ENCODE data around the gene LRP1B.
"Not testable (repeated sequence)": the region's sequence is repeated elsewhere in the genome, so short reads cannot be mapped to it uniquely, and the experiment has no call there.

Gene LRP1B

DNA sequence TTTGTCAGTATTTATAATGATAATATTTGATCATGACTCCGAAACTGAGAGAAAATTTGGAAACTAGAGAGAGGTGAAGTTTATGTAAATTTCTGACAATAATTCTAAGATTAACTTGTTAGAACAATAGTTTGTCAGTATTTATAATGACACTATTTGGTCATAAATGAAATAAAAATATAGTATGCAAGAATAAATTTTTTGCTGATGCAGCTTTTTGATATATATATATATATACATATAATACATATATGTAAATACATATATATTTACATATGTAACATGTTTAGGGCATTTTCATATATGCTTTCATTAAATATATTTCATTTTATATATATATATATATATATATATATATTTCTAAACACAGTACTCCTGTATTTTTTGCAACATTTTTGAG lies 1158.1 kb downstream of the LRP1B start:
- no peak for DNase-seq

DNA sequence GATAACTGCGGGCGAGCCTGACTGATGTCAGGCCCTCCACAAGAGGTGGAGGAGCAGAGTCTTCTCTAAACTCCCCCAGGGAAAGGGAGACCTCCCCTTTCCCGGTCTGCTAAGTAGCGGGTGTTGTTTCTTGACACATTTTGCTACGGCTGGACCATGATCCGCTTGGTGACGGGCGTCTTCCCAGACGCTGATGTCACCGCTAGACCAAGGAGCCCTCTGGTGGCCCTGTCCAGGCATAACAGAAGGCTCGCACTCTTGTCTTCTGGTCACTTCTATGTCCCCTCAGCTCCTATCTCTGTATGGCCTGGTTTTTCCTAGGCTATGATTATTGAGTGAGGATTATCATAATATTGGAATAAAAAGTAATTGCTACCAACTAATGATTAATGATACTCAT lies 1166.5 kb downstream of the LRP1B start:
- DNase-seq, result not testable (repeated sequence)

DNA sequence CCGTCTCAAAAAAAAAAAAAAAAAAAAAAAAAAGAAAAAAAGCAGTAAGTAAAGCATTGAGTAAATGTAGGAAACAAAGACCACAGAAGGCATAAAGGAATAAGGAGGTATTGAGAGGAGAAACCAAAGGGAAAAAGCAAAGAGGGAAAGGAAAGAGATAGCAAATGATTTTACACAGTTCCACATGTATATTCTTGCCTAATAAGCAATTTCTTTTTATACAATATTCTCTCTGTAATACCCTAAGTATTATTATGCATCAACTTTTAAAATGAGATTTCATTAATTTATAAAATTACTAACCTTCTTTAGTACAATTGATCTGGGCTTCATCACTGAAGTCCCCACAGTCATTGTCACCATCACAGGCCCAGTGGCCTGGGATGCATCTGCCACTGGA lies 1180.9 kb downstream of the LRP1B start:
- DNase-seq, result no peak

DNA sequence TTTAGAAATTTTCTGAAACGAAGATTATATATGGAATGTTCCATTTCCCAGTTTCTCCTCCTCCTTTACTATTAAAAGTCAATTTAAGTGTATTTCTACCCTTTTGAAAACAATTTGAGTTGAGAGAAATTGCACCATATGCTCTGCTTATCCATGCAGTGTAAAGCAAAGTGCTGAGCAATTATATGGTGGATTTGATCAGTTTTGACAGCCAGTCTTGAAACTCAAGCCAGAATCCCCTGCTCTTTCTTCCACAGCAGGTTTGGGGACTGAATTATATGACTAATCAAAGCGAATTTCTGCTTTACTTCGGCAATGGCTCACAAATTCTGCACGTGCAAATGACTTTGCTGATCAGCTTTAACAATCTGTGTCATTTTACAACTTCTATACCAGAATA lies 1183.6 kb downstream of the LRP1B start:
- no peak for DNase-seq

DNA sequence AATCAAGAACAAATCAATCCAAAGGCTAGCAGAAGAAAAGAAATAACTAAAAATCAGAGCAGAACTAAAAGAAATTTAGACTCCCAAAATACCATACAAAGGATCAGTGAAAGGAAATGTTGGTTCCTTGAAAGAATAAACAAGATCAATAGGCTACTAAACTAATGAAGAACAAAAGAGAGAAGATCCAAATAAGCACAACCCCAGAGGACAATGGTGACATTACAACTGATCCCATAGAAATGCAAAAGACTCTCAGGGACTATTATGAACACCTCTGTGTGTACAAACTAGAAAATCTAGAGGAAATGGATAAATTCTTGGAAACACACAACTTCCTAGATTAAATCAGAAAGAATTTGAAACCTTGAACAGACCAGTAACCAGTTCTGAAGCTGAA lies 1186.9 kb downstream of the LRP1B start:
- no peak for DNase-seq

DNA sequence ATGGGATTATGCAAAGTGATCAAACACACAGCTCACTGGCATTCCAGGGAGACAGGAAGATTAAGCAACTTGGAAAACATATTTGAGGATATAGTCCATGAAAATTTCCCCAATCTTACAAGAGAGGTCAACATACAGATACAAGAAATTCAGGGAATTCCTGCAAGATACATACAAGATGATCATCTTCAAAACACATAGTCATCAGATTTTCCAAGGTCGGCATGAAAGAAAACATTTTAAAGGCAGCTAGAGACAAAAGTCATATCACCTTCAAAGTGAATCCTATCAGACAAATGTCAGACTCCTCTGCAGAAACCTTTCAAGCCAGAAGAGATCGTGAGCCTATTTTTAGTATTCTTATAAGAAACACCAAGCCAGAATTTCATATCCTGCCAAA lies 1188.5 kb downstream of the LRP1B start:
- DNase-seq, result no peak

DNA sequence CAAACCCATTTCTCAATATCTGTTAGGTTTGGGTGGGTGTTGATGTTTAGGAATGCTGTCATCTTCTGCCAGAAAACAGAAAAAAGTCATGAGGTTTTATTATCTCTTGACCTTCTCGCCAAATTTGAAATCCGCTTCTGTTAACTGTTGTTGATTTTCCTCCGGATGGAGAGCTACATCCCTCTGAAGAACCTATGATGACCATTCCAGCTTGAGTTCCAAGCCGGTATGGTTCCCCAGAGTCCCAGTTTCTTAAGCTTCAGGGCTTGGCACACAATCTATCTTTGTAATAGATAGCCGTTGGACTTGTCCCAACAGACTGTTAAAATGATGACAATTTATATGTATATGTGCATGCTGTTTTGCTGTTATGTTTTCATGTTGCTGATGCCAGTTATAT lies 1201.0 kb downstream of the LRP1B start:
- no peak for DNase-seq

DNA sequence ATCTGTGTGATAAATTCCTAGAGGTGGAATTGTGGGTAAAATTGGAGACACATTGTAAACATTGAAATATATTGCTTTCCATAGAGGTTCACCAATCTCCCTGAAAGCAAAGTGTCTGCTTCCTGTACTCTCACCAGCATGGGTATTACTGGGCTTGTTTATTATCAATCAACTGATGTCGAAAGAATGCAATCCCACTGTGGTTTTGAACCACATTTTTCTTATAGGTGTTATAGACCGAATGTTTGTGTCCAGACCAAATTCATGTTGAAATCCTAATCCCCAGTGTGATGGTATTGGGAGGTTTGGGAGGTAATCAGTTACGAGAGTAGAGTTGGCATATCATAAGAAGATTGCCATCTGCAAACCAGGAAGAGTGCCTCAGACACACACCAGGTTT lies 1212.4 kb downstream of the LRP1B start:
- no peak for DNase-seq

DNA sequence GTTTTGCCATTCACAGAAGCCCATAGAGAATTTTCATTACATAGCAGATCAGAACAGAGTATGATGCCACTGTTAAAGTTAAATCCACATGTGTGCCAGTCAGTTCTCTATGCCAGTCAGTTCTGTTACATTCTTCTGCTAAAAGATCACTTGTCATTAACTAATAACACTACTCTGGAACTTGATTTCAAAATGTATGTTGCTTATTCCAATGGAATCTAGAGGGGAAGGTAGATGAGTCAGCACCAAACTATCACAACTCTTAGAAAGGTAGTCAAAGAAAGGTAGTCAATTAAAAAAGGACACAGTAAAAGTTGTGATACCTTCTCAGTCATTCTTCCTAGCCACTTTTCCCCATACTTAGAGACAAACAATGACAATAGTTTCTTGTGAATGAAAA lies 1214.4 kb downstream of the LRP1B start:
- DNase-seq, result no peak

DNA sequence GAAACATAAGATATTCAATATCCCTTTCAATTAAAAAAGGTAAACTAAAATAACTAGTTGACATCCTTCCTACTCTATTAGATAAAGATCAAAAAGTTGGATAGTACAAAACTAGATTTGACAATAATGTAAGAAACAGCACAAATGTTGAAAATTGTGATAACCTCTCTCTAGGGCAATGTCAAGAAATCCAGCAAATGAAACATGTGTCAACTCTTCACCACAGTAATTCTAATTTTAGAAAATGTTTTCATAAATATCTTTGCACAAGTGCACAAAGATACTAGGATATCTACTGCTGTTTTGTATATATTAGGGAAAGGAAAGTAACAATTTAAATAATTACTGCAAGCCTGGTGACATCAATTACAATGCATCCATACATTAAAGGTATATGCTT lies 1220.1 kb downstream of the LRP1B start:
- no peak for DNase-seq

DNA sequence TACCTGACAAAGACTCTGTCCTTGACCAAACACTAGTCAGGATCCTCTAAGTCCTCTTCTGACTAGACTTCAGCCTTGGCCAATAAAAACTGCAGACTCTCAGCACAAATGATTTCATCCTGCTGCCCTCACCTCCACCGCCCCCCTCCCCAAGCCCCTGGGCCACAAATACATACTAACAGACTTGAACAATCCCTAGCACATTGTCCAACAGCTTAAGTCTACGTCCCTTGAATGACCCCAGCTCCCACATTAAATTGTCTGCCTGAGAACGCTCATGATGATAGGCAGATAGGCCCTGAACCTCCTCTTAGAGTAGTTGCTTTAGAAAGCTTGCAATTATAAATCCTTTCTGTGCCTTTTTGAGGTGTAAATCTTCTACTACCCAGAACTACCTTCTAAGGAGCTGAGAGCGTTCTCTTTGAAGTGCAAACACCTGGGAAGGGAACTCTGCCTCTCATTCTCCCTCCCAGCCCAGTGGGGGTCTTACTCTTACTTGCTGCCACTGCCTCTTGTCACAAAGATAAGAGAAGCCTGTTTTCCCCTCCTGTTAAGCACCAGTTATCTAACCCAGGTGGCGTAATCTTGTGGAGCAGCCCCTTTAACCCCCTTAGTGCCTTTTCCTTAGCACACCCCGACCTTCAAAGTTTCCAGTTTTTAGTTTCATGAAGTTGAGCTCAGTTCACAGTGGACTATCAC lies 1225.6 kb downstream of the LRP1B start:
- DNase-seq, result no peak

DNA sequence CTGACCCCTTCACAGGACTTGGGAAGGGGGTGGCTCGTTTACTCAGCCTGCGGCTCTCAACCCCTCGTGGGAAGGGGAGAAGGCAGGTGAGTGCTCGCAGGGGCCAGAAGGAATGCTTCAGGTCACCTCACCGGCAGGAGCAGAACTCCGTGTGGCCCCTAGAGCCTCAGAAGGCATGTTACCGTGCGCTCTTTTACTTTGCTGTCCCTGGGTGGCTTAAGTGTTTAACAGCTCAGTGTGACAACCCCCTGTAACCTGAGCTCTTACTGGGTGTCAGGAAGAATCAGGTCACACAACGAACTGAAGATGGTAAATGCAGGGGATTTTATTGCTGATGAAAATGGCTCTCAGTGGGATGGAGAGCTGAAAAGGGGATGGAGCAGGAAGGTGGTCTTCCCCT lies 1235.4 kb downstream of the LRP1B start:
- DNase-seq, result no peak

DNA sequence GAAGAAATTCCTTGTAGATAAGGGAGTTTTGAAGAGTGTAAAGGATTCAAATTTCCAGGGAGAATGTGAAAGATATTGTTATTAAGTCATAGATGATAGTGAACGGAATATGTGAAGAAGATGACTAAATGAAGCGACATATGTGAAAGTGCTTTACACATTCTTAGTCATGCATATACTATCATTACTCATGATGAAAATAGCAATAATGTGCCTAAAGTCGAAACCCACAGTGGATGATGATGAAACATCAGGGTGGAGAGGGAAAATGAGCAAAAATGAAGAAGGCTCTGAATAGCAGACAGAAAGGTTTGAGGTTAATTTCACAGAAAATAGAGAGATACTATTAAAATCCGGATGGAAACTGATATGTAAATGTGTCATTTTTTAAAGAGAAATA lies 1237.1 kb downstream of the LRP1B start:
- peak; percentile 17 for DNase-seq

DNA sequence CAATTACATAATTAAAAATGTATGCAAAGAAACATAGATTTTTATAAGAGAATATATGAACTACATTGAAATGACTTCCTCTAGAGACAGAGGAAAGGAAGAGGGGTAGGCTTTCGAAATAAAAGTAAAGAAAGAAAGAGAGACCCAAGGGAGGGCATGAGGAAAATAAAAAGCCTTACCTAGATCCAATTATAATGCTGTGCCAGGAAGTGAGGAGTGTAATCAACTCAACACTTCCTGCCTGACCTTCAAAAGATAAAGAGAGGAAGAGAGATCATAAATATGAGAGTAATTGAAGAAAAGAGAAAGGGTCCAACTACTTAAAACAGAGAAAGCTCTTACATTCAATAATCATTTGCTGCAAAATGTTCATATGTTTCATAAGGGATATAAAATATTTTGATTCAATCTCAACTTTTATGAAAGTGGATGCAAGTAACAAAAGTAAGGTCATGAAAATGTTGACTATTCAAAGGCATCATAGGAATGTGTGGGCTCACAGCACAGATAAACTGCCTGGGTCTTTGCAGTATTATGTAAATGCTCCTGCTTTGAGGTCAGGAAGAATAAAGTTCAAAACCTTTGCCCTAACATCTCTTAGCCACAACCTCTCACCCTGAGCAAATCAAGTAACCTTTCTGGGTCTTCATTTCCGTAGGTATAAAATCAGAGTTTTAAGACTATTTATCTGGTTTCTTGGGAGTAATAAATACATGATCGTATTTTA lies 1237.7 kb downstream of the LRP1B start:
- no peak for DNase-seq

DNA sequence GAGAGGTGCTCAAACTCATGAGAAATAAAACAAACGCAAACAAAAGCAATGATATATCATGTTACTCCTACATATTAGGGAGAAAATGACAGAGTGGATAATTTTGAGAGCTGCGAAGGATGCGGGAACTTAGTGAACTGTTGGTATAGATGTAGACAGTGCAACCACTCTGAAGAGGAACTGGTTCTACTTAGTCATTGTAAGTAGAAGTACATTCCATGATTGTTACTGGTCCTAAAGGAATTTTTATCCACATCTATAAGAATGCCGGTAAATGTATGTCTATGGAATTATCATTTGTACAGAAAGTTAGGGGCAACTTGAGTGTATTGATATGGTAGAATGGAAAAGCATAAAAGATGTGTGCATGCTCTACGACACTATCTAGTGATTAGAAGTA lies 1238.4 kb downstream of the LRP1B start:
- no peak for DNase-seq

DNA sequence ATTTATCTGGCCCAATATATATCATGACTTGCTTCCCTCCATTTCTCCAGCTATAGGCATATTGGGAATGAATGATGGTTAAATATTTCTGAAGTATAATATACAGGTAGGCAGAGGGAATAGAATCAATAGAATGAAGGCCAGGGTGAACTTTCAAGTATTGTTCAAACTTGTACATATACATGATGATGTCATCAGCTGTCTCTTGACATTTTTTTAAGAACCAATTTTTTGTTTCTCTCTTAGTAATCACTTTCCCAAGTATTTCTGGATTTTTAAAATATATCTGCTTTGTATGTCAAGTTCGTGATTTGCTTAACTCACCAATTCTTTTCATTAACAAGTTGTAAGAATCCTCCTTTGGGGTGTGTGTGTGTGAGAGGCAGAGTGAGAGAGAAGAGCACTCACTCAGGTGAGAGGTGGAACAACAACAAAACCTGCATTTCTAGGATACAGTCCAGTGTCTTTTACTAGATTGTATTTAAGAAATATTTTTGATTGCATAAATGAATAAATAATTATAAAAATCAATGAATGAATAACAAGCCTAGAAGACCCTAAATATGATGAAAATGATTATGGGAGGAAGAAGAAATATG lies 1239.1 kb downstream of the LRP1B start:
- DNase-seq, result no peak

DNA sequence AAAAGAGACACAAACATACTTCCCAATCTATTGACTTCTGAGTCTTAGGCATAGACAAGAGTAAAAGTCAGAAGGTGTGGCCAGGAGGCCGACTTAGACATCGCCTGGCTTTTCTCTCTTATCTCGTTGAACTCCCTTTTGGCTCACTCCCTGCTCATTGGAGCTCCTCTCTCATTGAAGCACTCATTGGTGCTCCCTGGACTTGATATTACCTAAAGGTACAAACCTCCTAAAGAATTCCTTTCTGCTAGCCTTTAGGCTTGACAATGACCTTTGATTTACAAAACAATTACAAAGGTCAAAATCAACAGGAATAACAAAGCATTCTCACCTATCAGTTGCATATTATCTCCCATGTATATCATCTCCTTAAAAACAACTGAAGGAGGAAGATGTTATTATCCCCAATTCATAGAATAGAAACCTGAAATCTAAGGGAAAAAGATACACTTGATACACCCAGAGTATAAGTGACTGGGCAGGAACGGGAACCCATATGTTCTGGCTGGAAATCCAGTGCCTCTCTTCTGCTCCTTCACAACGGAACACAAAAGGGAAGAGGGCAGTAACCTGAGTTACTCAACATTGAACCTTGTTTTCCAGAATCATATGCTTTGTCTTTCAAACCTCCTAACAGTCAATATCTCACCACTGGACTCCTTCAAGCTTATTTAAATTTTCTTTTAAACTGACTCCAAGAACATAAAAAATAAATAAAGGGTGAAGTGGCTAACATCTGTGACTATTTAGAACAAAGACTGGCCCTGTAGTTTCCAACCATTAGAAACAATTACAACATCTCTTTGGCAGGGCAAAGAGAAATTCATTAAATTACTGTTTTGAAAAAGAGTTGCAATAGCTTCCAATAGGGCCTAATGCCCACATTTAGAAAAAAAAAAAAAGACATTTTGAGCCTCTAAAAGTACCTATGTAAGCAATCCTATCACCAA lies 1247.9 kb downstream of the LRP1B start:
- DNase-seq, result no peak

DNA sequence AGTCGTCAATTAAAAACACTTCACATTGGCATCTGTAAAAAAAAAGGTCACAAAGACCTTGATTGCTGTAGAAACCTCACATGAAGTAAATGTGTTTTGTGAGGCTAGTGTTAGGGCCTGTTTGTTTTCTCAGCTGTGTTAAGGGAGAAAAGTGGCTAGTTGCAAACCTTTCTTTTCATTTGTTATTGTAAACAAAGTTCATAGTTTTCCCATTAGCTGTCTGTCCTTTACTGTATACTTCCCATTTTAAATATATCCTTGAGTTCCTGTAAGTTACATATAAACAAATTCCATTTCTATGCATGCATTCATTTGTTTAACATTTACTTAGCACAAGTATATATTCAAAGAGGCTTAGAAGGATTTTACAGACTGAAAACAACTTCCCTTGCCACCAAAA lies 1250.2 kb downstream of the LRP1B start:
- DNase-seq, result no peak

DNA sequence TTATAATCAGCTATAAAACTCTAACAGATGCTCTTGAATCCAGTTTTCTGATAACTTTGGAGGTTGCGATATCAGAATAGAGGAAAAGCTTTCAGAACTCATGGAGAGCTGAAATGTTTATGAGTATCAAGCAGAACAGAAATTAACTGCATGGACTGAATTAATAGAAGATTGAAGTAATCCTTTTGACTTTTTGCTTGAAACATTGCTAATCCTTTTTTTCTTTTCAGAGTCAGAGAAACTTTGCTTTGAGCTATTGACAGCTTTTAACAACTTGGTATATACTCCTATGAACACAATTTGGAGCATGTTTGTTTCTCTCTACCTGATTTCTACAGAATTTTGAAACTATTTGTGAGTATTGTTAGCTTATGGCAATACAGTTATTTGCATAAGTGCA lies 1254.8 kb downstream of the LRP1B start:
- no peak for DNase-seq

DNA sequence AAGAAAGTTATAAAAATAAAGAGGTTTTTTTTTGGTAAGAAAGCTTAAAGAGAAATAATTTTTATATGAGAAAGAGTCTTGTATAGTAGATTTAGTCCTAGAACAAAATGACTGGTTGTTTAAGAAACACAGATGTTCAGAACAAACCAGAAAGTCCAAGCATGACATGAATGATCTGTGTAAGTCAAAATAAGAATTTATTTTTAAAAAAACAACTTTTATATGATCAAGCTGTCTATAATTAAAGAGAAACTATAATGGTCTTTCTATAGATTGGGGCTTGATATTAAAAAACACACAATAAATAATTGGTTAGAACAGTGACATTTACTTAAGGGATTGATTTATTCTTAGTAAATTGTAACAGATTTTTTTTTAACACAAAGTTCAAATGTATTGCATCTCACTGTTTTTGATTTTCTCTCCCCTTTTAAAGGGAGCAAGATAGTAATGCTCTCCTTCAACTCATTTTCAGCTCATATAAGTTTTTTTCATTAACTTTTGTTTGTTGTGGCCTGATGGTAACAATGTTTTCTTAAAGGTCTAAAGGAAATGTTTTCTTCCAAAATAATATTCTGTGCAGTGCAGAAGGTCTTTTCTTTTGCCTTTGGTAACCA lies 1256.8 kb downstream of the LRP1B start:
- DNase-seq, result no peak

DNA sequence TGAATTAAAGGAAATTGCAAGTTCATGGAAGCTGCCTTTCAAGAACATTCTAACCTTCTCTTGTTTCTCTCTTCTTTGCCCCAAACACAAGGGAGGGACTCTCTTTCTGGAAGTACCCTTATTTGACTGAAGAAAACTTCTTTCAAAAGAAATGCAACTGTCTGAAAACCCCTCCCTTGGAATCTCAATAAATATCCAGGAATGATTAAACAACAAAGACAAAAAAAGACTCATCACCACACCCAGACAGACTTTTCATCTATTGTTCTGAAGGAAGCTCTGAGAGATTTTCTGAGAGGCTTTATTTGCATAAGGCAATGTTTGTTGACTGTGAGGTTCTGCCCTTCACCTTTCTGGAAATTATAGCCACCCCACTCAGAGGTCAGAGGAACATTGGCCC lies 1260.9 kb downstream of the LRP1B start:
- DNase-seq, result no peak

DNA sequence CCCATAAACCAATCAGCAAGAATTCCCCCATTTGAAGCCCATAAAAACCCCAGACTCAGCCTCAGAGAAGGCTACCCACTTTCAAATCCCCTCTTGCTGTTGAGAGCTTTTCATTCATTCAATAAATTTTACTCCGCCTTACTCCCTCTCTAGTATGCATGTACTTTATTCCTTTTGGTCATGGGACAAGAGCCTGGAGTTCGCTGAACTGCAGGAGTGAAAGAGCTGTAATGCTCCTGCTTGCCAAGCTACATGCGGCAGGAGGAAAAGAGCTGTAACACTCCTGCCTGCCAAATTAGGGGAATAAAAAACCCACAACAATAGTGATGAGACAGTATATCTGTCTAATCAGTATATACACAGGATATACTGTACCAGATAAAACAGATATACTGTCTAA lies 1261.7 kb downstream of the LRP1B start:
- no peak for DNase-seq

DNA sequence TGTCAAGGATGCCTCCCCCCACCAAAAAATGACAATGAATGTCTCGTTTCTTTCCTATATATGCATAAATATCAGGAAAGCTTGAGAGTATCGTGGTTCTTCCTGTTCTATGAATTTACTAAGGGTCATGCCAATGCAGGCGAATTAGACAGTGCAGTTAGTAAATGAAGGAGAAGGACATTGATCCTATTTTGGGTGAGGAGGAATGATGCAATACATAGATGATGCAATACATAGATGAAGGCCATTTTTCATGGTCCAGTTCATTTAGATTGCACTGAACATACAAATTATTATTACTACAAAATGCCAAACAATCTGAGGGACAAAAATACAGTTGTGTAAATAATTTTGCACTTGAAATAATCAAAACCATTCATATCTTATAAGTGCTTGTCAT lies 1265.0 kb downstream of the LRP1B start:
- DNase-seq, result no peak
